Neutrophil (primary cell): ENCODE measurements around the gene ITPR2.

Experiments used
- H3K27ac ChIP-seq: fragments of 200-600 bp; sonication (generic); 2 replicates; pipeline ENCODE4 v1.5.1; 2016; ENCODE audit warnings: mild to moderate bottlenecking, moderate library complexity
- H3K27me3 ChIP-seq: fragments of 200-600 bp; sonication (generic); 2 replicates; pipeline ENCODE4 v1.6.0; 2016; ENCODE audit warnings: mild to moderate bottlenecking
- H3K36me3 ChIP-seq: fragments of 200-600 bp; sonication (generic); 2 replicates; pipeline ENCODE4 v1.5.1; 2017
- H3K4me1 ChIP-seq, 2 experiments: fragments of 200-600 bp in 1 of 2; sonication (generic) in 1 of 2; 1 replicate in 1 of 2; 2 replicates in 1 of 2; pipeline versions ENCODE4 v1.5.1 to v1.6.1; 2013 to 2016; ENCODE audit warnings: low read depth in 1 of 2, low read length in 1 of 2, mild to moderate bottlenecking in 1 of 2, moderate library complexity in 1 of 2; ENCODE audit not compliant: control insufficient read depth in 1 of 2, insufficient read depth in 1 of 2
- H3K4me3 ChIP-seq, 2 experiments: fragments of 200-600 bp in 1 of 2; sonication (generic) in 1 of 2; 1 replicate in 1 of 2; 2 replicates in 1 of 2; pipeline ENCODE4 v1.5.1; 2013 to 2016; ENCODE audit warnings: low read depth in 1 of 2, low read length in 1 of 2, mild to moderate bottlenecking in 1 of 2, moderate library complexity in 1 of 2
- H3K9me3 ChIP-seq: fragments of 200-600 bp; sonication (generic); 2 replicates; pipeline ENCODE4 v1.5.1; 2016
- CTCF ChIP-seq: fragments of 200-600 bp; sonication (generic); IDR thresholded peaks from 2 replicates; pipeline ENCODE4 v1.5.1; 2016; ENCODE audit warnings: antibody characterized with exemption

The ITPR2 gene

GRCh38 chr12:26297396-26298070 lies 535.5 kb downstream of the ITPR2 start:
- no peak overlapping the region for H3K27ac ChIP-seq
- no peak overlapping the region for H3K4me3 ChIP-seq
- H3K9me3 ChIP-seq, result no peaks in the 10 kb centered on the region
- peaks cover 0 to 3% of the 10 kb centered on the region in 2 experiments for H3K4me1 ChIP-seq
- no peaks in the 10 kb centered on the region for H3K27me3 ChIP-seq
- no peaks in the 10 kb centered on the region for H3K36me3 ChIP-seq
- no peak for TF ChIP-seq CTCF

- no peak overlapping the region for H3K27ac ChIP-seq
- peaks cover 0 to 3% of the 10 kb centered on the region in 2 experiments for H3K4me1 ChIP-seq
- no peaks in the 10 kb centered on the region for H3K27me3 ChIP-seq
- H3K36me3 ChIP-seq, result no peaks in the 10 kb centered on the region
- no peaks in the 10 kb centered on the region for H3K9me3 ChIP-seq
- no peak overlapping the region for H3K4me3 ChIP-seq
- TF ChIP-seq CTCF, result no peak
Observed at GRCh38 chr12:26295001-26295400, 538.0 kb downstream of the ITPR2 start.

- H3K9me3 ChIP-seq, result no peaks in the 10 kb centered on the region
- H3K36me3 ChIP-seq, result no peaks in the 10 kb centered on the region
- H3K27ac ChIP-seq, result no peak overlapping the region
Observed at GRCh38 chr12:26293612-26294011, 539.4 kb downstream of the ITPR2 start.

GRCh38 chr12:26292596-26292995 lies 540.4 kb downstream of the ITPR2 start:
- no peaks in the 10 kb centered on the region for H3K9me3 ChIP-seq
- no peak overlapping the region for H3K27ac ChIP-seq
- H3K27me3 ChIP-seq, result no peaks in the 10 kb centered on the region
- H3K36me3 ChIP-seq, result no peaks in the 10 kb centered on the region
- no peak for TF ChIP-seq CTCF
- no peak overlapping the region for H3K4me3 ChIP-seq
- H3K4me1 ChIP-seq, result no peaks in the 10 kb centered on the region

More at GRCh38 chr12:26293612-26294011, 539.4 kb downstream of the ITPR2 start:
- no peaks in the 10 kb centered on the region for H3K27me3 ChIP-seq
- H3K4me3 ChIP-seq, result no peak overlapping the region
- TF ChIP-seq CTCF, result no peak
- H3K4me1 ChIP-seq, result no peaks in the 10 kb centered on the region

- Histone ChIP-seq H3K4me1 (peaks cover 0 to 2% of the 10 kb centered on the region in 2 experiments), H3K27me3 (no peaks in the 10 kb centered on the region), H3K9me3 (no peaks in the 10 kb centered on the region), H3K36me3 (no peaks in the 10 kb centered on the region), H3K27ac (no peak overlapping the region), H3K4me3 (no peak overlapping the region)
- no peak for TF ChIP-seq CTCF
Observed at GRCh38 chr12:26290565-26290964, 542.4 kb downstream of the ITPR2 start.
